NCI-H69 (cell line): ENCODE measurements around the gene RSRC1.
A peak's percentile ranks its signal among the peaks of the same experiment; 100 is the strongest.
"Not testable (repeated sequence)": the region's sequence is repeated elsewhere in the genome, so short reads cannot be mapped to it uniquely, and the experiment has no call there.

Source experiments
- DNase-seq: peaks from one replicate; lab custom pipeline; 2025; lab: John Stamatoyannopoulos, UW

Gene RSRC1

DNA sequence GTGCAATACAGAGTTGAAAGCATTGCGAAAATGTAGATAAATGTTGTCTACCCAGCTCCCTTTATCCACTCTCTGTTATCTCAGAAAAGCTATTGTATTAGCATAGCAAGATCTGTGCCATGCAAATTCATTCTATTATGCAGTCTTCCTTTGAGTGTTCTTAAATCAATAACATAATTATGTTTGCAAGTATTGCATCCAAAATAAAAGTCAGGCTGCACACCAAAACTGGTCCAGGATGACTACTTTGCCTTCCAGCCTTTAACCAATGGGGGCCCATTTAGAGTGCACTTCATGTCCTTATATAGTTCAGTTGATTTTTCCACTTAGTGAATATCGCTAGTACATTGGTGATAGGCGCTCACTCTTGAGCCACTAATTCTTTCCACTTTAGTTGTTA lies 353.7 kb downstream of the RSRC1 start:
- DNase-seq: no peak

DNA sequence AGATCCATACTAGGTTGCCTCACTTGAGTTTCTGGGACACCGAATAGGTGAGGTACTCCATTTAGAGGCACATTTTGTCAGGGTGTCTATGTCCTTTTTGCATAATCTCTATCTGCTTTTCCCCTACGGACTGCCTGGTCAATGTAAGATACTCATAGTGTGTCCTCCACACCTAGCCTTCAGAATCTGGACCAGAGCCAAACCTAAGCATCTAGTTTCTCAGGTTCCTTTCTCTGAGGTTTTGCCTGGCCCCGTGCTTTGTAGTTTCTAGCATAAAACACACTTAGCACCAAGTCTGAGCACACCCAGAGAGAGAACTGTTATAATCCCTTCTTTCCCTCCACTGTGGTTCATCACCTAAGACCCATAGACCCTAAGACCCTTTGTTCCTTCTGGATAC lies 355.2 kb downstream of the RSRC1 start:
- DNase-seq: peak; percentile 20

GRCh38 chr3:158470944-158471638 lies 361.2 kb downstream of the RSRC1 start:
- no peak for DNase-seq

DNA sequence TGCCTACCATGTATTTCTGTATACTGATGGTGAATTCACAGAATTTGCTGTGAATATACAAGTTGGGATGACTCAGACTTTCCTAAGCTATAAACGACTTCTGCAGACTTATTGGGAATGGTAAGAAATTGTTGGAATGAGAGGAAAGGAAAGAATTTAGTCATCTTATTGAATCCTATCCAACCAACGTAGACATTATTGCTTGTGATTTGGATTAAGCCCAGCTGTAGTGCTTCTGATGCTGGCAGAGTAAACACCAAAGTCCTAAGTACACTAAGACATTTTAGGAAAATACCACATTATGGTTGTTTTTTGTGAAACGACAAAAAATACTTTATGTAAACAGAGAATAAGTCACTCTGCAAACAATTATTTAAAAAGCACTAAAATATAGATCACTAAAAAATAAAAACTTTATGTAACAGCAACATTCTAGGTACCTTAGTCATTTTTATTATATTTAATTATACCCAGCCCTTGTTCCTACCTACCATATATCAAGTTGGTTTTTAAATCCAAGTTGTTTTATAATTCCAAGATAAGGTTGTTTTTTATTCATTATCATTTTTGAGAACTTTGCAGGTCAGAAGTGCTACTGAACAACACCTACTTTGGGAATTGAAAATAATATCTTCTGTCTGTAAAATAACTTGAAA lies 361.9 kb downstream of the RSRC1 start:
- no peak for DNase-seq

DNA sequence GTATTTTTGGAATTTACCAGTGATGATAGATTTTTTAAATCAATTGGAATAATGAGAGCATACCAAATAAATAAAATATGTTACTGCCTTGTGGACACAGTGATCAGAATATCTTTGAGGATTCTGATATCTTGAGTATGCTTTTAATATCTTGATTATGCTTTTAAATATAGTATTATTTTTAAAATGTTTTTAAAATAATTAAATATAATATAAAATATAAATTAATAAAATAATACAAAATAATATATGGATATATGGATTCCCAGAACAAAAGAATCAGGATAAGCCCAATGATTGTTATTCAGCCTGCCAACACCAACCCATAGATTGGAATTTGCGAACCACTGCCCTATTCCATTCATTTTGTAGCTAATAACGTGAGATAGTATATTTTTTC lies 369.2 kb downstream of the RSRC1 start:
- no peak for DNase-seq

GRCh38 chr3:158483701-158484235 lies 373.9 kb downstream of the RSRC1 start:
- peak; percentile 82 for DNase-seq

DNA sequence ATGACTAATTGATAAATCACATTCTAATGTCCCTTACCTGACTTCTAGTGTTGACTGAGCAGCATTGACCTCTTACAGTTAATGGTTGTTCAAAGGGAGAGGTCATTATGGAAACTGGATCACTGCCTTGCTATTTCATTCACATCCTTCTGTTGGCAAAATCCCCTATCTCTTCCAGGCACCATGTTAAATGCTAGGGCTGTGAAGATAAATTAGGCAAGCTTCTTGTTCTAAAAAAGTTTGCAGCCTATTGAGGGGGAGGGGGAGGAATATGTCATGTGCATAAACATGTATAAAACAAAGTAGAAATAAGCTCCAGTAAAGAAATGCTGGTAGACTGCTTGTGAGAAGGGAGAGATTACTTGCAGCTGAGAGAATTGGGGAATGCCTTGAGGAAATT lies 376.3 kb downstream of the RSRC1 start:
- peak; percentile 25 for DNase-seq

DNA sequence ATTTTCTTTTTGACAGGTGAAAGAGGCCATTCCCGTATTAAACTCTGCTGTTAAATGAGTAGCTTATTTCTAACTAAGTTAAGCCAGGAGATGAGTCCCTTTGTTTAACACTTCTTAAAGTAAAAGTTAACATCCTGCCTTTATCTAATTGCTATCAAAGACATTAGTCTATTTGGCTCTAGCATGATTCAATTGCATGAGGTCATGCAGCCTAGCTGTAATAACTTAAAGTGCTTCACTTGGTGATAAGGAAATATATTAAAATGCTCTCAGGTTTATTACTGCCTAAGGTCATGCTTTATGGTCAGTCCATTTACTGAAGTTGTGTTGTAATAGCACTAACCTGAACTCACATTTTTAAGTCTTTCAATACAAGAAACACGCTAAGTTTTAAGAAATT lies 378.8 kb downstream of the RSRC1 start:
- no peak for DNase-seq

GRCh38 chr3:158489181-158489580 lies 379.3 kb downstream of the RSRC1 start:
- peak; percentile 30 for DNase-seq

DNA sequence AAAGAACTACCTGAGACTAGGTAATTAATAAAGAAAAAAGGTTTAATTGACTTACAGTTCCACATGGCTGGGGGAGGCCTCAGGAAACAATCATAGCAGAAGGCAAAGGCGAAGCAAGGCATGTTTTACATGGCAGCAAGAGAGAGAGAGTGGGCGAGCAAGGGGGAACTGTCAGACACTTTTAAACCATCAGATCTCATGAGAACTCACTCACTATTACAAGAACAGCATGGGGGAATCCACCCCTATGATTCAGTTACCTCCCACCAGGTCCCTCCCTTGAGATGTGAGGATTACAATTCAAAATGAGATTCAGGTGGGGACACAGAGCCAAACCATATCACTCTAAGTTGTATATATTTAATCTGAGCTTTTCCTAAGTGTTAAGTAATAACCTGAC lies 382.1 kb downstream of the RSRC1 start:
- DNase-seq: no peak

DNA sequence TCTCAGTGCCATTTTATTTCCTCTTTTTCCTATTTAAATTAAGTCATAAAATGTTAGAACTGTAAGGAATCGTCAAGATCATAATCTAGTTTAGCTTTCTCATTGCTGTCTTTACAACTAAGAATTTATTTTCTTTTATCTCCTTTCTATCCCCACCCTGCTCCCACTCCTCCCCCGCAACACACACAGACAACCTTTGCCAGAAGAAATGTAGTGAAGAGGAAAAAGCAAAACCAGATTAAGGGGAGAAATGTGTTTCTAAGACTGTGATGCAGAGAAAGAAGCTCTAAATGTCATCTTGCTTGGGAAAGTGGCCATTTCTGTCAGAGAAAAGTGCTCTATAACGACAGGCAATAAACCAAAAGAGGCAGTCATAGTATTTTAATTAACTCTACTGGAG lies 382.8 kb downstream of the RSRC1 start:
- no peak for DNase-seq

DNA sequence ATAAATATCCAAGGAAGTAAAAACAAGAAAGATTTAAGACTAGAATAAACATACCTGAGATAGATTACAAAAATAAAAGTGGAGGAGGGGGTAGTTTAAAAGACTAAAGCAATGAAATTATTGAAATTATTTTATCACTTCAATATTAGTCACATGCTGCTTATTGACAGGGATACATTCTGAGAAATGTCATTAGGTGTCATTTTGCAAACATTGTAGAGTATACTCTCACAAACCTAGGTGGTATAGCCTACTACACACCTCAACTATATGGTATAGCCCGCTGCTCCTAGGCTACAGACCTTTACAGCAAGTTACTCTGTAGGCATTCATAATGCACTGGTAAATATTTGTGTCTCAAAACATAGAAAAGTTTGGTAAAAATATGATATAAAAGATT lies 384.0 kb downstream of the RSRC1 start:
- no peak for DNase-seq

GRCh38 chr3:158494673-158495072 lies 384.8 kb downstream of the RSRC1 start:
- no peak for DNase-seq

GRCh38 chr3:158495398-158495902 lies 385.6 kb downstream of the RSRC1 start:
- not testable (repeated sequence) for DNase-seq

DNA sequence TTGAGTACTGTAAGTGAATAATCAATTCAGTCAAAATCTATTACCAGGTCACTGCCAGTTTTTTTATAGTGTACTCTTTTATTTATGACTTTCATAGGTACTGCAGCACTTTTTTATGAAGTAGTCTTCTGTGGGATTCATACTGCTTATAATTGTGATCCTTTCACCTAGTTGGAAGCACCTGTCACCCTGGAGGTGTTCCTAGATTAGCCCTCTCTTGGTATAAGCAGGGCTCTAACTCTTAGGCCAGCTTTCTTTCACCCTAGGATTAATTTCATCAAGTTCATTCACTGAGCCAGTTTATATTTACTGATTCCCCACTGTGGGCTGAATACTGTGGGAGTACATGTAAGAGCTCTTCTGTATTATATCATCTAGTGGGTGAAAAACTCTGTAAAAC lies 395.2 kb downstream of the RSRC1 start:
- DNase-seq: no peak

- no peak for DNase-seq
These were observed 396.6 kb downstream of the RSRC1 start for GRCh38 chr3:158506456-158506855.

DNA sequence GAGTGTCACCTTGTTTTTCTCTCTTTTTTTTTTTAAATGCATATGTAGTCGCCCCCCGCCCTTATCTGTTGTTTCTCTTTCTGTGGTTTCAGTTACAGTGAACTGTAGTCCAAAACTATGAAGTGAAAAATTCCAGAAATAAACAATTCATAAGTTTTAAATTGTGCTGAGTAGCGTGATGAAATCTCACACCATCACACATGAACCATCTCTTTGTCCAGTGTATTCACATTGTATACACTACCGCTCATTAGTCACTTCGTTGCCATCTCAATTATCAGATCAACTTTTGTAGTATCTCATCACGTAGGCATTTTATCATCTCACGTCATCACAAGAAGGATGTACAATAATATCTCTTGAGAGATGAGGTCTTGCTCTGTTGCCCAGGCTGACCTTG lies 398.6 kb downstream of the RSRC1 start:
- DNase-seq: no peak

DNA sequence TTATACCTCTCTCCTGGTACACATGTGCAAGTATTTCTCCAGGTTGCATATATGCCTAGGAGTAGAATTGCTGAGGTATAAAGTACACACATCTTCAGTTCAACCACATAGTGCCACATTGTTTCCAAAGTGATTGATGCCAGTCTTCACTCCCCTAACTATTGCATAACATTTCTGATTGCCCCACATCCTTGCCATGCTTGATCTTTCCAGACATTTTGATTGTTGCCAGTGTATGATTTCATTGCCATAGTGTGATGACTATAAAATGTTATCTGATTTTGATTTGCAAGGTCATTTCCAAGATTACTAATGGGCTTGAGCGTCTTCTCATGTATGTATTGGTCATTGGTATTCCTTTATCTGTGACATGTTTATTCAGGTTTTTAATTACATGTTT lies 400.0 kb downstream of the RSRC1 start:
- no peak for DNase-seq

DNA sequence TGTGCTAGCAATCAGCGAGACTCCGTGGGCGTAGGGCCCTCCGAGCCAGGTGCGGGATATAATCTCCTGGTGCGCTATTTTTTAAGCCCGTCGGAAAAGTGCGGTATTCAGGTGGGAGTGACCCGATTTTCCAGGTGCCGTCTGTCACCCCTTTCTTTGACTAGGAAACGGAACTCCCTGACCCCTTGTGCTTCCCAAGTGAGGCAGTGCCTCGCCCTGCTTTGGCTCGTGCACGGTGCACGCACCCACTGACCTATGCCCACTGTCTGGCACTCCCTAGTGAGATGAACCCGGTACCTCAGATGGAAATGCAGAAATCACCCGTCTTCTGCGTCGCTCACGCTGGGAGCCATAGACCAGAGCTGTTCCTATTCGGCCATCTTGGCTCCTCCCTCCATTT lies 406.8 kb downstream of the RSRC1 start:
- not testable (repeated sequence) for DNase-seq

- DNase-seq: no peak
These were observed 409.9 kb downstream of the RSRC1 start for GRCh38 chr3:158519776-158520175.

DNA sequence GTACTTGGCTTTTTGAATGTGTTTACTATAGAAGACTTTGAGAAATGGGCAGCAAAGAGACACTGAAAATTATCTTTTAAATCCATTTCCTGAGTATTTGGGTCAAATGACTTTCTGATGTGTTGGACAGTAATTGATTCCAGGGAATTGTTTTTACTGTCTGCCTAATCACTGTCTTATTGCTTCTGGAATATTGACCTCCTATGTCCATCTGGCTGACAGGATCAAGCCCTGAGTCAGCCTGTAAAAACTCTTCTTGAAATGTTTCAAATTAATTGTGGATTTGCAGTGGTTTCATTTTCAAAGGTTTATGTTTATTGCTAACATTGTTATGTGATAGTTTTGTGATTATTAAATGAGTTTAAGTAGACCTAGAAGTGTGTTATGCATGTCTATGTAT lies 410.5 kb downstream of the RSRC1 start:
- DNase-seq: no peak

GRCh38 chr3:158522221-158523136 lies 412.6 kb downstream of the RSRC1 start:
- DNase-seq: no peak
